Activated CD4-positive, alpha-beta T cell treated with anti-CD3 and anti-CD28 coated beads, Interleukin-2, amount 50 U/mL, for 48 hours (primary cell): ENCODE data around the gene HDHD5.

Experiments used
- DNase-seq, 2 experiments: peaks; one replicate each; pipeline ENCODE4 v3.0.0-alpha.2; 2020

HDHD5 gene

DNA sequence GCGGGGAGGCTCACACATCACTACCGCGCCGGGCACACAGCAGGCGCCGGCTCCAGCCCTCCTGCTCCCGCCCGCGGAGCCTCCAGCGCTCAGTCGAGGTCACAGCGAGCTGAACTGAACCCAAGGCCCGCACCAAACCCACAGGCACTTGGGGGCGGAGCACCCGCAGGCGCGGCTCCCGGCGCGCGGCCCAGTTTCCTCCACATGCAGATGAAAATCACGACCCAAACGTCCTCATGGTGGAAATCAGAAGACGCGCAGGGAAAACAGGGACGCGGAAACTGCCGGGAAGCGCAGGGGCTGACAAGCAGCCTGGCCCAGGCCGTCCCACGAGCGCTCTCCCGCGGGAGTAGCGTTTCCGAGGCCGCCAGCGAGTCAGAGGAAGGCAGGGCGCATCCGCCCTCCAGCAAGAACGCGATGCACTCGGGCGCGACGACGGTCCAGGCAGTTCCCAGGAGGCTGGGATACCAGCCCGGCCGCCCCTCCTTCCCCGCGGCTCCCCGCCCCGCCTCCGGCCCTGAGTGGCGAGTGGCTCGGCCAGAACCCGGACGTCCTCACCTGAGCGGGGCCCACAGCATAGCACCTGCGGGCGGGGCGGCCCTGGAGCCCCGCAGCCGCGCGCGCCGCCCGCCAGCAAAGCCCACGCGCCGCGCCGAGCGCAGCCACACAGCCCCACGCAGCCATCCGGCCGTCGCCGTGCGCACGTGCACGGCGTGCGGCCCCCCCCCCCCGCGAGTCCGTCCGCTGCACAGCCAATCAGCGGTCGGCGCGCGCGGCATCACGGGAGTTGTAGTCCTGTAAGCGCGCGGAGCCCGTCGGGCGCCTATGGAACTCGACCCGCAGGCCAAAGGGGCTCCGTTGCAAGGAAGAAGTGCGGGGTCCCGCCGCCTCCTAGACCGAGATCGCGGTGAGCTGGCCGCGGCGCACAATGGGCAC, at the start of gene HDHD5:
TSS of gene HDHD5 (minus strand) at position 710 of the 936 bp plus-strand sequence. CDS start at position 684, 26 bp downstream.
- peak; percentile 90 to 91 for DNase-seq

DNA sequence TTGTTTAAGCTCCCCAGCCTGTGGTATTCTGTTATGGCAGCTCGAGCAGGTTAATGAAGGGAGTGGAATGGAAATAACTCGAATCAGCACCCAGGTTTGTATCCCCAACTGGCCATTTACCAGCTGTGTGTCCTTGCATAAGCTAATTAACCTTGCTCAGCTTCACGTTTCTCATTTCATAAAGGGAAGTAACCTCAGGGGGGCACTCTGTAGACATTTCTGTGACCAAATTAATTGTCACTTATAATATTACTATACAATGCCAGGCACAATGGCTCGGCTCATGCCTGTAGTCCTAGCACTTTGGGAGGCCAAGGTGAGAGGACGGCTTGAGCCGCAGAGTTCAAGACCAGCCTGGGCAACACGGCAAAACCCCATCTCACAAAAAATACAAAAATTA, 46.4 kb upstream of the HDHD5 start:
- DNase-seq = no peak

GRCh38 chr22:17201285-17201945, 42.3 kb upstream of the HDHD5 start:
- no peak for DNase-seq

DNA sequence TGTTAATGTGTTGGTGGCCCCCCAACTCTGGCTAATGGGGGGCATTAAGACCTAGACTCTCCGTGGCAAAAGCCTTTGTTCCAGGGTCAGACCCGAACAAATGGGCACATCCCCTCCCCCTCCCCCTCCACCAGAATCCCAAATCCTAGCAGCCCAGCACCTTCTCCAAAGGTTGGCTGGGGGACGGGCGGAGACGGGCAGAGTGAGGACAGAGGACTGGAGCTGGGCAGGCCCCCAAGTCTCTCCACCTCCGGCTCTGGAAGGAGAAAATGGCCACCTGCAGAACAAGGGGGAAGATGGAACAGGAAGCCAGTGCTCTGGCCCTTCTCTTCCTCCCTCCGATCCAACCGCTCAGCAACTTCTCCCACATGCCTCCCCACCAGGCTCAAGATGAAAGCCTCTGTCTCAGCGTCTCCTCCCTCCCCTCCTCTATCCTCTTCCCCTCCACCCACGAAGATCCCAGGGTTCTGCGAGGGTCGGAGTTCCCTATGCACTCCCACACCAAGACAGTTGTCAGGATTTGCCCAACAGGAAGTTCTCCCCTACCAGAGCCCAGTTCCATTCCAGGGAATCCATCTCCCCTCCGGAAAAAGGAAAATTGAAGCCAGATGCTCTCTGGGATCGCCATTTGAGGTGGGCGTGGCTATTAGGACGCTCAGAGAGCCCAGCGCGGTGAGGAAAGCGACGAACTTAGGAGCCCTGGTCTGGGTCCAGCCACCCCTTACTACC, 40.1 kb upstream of the HDHD5 start:
- no peak for DNase-seq

GRCh38 chr22:17198170-17199002, 39.3 kb upstream of the HDHD5 start:
- DNase-seq = no peak

DNA sequence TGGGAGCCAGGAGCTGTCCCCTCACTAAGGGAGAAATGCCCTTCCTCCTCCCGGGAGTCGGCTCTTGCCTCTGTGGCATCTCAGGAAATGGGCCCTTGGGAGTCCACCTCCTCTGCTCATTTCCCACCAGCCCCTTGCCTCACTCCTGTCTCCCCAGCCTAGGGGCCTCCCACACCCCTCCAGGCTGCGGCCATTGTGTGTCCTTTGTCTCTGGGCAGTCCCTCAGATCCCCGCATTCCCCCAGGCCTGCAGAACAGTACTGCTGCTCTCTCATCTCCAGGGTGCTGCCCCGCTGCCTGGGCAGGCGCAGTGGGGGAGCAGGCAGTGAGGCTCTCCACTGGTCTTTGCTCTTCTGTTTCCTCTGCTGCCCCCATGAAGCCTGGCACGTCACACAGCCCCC, 35.1 kb upstream of the HDHD5 start:
- no peak for DNase-seq

- DNase-seq = no peak
These were observed 33.1 kb upstream of the HDHD5 start for GRCh38 chr22:17192186-17192585.

DNA sequence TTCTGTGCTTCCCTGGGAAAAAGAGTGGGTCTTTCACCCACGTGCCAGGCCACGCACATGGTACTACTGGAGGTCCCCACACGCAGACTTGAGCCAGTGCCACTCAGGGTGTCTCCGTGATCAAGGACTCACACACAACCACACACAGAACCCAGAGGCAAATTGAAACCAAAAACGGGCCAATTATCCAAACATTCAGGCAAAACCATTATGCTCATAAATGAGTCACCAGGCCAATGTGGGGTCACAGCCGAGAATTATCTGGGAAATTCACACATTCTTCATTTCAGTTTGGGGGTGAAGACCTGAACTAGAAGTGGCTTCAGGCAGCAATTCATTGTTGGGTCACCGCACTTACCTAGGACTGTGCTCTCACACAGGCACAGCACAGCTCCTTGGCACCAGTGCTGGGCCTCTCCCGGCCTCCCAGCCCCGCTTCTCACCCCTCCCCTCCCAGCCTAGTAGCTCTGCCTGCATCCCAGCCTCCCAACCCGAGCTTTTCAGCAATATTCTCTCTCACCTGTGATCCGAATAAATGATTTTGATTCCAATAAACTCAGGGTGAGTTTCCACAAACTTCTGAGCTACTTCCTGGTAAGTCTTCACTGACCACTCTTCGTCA, 32.2 kb upstream of the HDHD5 start:
- no peak for DNase-seq

- DNase-seq = no peak
These were observed 31.6 kb upstream of the HDHD5 start for GRCh38 chr22:17190702-17191101.

DNA sequence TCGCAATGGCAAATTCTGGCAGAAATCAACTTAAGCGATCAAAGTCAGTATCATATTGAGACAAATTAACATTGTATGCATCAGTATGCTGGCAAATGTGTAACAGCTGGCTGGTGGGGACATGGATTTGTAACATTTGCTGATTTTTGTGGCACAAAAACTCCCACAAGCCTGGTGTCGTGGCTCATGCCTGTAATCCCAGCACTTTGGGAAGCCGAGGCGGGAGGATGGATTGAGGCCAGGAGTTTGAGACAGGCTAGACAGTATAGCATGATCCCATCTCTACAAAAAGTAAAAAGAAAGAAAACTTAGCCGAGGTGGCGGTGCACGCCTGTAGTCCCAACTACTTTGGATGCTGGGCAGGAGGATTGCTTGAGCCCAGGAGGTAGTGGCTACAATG, 17.6 kb upstream of the HDHD5 start:
- no peak for DNase-seq

- peak in 1 of 2 experiments; percentile 6 for DNase-seq
These were observed 13.2 kb upstream of the HDHD5 start for GRCh38 chr22:17172029-17172833.

DNA sequence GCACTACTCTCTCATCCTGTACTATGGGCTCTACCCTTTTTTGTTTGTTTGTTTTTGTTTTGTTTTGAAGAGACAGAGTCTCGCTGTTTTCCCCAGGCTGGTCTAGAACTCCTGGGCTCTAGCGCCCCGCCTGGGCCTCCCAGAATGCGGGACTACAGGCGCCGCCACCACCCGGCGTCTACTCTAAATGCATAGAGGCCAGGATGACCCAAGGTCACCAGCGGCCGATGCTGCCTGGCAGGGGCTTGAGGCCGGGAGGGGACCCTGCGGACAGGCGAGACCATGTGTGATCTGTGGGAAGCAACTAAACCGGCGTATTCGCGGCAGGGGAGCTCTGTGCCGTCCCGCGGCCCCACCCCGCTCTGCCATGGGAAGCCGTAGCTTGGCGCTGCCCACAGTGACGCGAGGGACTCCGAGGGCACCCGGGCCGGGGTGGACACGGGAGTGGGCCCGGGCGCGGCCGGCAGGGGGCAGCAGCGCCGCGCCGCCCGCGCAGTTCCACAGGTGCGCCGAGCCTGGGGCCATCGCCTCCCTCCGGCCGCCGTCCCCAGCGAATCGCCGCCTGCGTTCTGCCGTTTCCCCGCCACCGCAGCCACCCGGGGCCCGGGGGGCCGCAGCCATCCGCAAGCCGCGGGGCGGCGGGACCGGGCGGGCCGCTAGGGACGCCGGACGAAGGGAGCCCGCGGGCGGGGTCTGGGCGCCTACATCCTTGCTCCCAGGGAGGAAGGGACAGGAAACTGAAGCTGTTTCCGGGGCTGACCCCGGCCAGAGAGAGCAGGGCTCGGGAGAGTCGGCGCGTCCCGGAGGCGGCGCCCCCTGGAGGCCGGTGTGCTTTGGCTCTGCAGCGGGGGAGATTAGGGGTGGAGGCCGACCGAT, 12.3 kb upstream of the HDHD5 start:
- DNase-seq = peak; percentile 89 to 93

DNA sequence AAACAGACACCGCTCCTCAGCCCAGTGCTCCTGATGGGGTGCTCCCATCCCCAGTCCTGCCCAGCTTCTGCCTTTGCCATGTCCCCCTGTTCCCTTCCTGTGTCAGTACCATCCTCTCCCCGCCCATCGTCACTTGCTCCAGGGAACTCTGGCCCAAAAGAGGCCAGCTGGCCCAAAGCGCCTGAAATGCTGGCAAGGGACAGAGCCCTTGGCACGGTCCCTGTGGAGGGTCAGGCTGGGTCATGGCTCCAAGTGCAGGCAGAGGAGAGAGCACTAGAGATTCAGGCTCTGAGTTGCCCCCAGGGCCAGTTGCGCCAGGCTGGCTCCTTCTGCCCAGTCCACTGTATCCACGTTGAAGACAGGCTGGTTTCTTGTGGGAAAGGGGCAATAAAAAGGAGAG, 8.4 kb upstream of the HDHD5 start:
- DNase-seq = no peak

- DNase-seq = no peak
These were observed 5.4 kb upstream of the HDHD5 start for GRCh38 chr22:17164392-17165024.

- no peak for DNase-seq
These were observed 3.7 kb upstream of the HDHD5 start for GRCh38 chr22:17162731-17163130.

DNA sequence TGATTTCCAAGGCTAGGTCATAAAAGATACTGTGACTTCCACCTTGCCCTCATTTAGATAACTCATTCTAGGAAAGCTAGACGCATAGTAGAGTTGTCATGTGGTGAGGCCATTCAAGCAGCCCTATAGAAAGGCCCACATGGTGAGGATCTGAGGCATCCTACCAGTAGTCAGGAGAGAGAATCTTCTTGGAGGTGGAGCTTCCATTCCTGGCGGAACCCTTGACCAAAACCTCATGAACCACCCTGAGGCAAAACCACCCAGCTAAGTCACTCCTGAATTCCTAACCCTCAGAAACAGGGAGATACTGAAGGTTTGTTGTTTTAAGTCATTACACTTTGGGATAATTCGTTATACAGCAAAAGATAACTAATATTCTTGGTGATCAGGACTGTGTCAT, 2.9 kb upstream of the HDHD5 start:
- DNase-seq = no peak

- peak; percentile 80 to 83 for DNase-seq
These were observed 451 bp upstream of the HDHD5 start for GRCh38 chr22:17159504-17159951.

- DNase-seq = no peak
These were observed 905 bp downstream of the HDHD5 start for GRCh38 chr22:17158176-17158567.

GRCh38 chr22:17157714-17158113, 1.4 kb downstream of the HDHD5 start:
- no peak for DNase-seq

DNA sequence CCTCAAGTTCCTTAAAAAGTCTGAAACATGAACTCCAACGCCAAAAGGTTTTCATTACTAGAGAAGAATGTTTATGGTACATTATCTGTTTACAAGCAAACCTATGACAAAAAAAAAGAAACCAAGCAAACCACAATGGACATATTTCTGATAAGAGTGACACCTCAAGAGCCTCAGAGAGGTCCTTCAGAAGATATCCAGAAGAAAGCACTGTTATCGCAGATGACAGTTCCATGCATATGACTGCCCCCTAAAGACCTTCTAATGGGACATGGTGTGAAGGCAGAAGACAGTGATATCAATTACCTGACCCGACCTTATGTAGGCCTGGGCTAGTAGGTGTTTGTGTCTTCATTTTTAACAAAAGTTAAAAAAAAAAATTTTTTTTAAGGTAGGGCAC, 3.1 kb downstream of the HDHD5 start:
- no peak for DNase-seq
